ENCODE measurements around the gene CHMP2B. TPM values are rescaled to one million over a fixed set of nuclear protein-coding genes. Genes with fewer than 3 reads are reported as not detected.
"Not testable (repeated sequence)": the region's sequence is repeated elsewhere in the genome, so short reads cannot be mapped to it uniquely, and the experiment has no call there.

The CHMP2B gene
- total and polyA plus RNA-seq, 2 of the 4 experiments (the other 2 are of a cell fraction): 6.8 to 14.0 TPM

DNA sequence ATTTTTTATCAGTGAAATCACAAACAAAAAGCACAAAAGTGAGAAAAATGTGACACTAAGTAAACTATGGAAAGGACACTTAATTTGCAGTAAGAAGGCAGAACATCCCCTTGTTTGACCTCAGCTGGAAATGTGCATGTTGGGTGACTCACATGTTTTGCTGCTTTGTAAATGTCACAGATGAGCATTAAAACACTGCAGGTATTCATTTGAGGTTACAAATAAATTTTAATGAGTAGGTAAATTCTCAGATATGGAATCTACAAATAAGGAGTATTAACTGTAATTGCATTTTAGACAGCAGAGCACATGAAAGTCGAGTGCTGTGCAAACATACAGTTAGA, 20.3 kb downstream of the CHMP2B start:
- Histone ChIP-seq H4K20me1 (ENCODE audit: insufficient read depth, low read length) (no peaks in the 10 kb centered on the region), H2BK120ac (ENCODE audit: low read depth, low read length) (no peak overlapping the region), H3K79me1 (ENCODE audit: low read depth in 1 of 2, low read length in 2 of 2) (no peaks in the 10 kb centered on the region; a peak in 1 of 4 replicates), H2AFZ (replicated peaks; ENCODE audit: low read length, poor library complexity) (no peak overlapping the region), H3K56ac (ENCODE audit: extremely low read depth, insufficient read depth, low read length) (no peak overlapping the region), H2AK9ac (replicated peaks; ENCODE audit: low read depth, low read length, poor library complexity) (no peak overlapping the region), H3K14ac (replicated peaks; ENCODE audit: low read depth, low read length) (no peak overlapping the region), H3K18ac (ENCODE audit: low read depth, low read length) (no peak overlapping the region), H2AK5ac (ENCODE audit: low read depth, low read length) (no peak overlapping the region), H3K4me3 (ENCODE audit: insufficient read depth, low read depth, low read length) (no peak overlapping the region), H3K23ac (ENCODE audit: low read depth, low read length) (no peak overlapping the region), H3K4ac (ENCODE audit: low read depth, low read length) (no peak overlapping the region), H3K4me2 (ENCODE audit: low read depth, low read length) (no peak overlapping the region), H3K4me1 (ENCODE audit: control insufficient read depth, insufficient read depth, low read length) (0 out of 2 replicates have a peak, but pooled peaks cover 2% of the 10 kb centered on the region), H3K36me3 (ENCODE audit: control insufficient read depth, insufficient read depth, low read length) (no peaks in the 10 kb centered on the region), H4K5ac (ENCODE audit: low read depth, low read length) (no peak overlapping the region), H2BK20ac (ENCODE audit: low read depth, low read length) (no peak overlapping the region), H3K27ac (ENCODE audit: insufficient read depth, low read length) (no peak overlapping the region), H2BK15ac (ENCODE audit: low read depth, low read length) (no peak overlapping the region), H3K27me3 (ENCODE audit: control insufficient read depth, insufficient read depth, low read length) (no peaks in the 10 kb centered on the region), H3K9ac (ENCODE audit: low read depth, low read length) (no peak overlapping the region), H3K9me1 (ENCODE audit: insufficient read depth, low read length) (no peaks in the 10 kb centered on the region), H3K9me3 (ENCODE audit: control insufficient read depth, insufficient read depth, low read length) (no peaks in the 10 kb centered on the region), H4K91ac (ENCODE audit: insufficient read depth, low read depth, low read length) (no peak overlapping the region), H4K8ac (ENCODE audit: low read depth in 2 of 2, low read length in 2 of 2) (no peak overlapping the region), H2BK5ac (ENCODE audit: low read depth, low read length, poor library complexity, severe bottlenecking) (no peak overlapping the region)
- no peak for DNase-seq
- ChIA-PET CTCF (interaction anchor here (0.8 kb wide), 1 partner anchor 13 kb away, joined by 3 read pairs; no protein-coding TSS in a partner anchor), POLR2A (ENCODE audit: unreplicated experiment) (no interaction called here)
- no peak for ATAC-seq (ENCODE audit: low read depth)
- no TSS peak for BruUV-seq (replicated peaks)
- TF ChIP-seq POLR2A (IDR thresholded peaks at IDR 0.05; ENCODE audit: low read depth, low read length): no peak
- no peak for TF ChIP-seq MXI1 (IDR thresholded peaks at IDR 0.05; ENCODE audit: borderline replicate concordance, low read depth, low read length)
- dilution Hi-C loops (cut with HindIII; ENCODE audit: low sequenced_read_pairs, unreplicated experiment) (no loop called here), intact Hi-C loops (cut with micrococcal nuclease) (no loop called here), in situ Hi-C loops (cut with MboI; ENCODE audit: low sequenced_read_pairs) (no loop called here)
- no CpG with 5 or more reads among the region's 1 CpG for WGBS, 2 experiments (ENCODE audit: extremely low coverage in 2 of 2, insufficient read length in 1 of 2)

DNA sequence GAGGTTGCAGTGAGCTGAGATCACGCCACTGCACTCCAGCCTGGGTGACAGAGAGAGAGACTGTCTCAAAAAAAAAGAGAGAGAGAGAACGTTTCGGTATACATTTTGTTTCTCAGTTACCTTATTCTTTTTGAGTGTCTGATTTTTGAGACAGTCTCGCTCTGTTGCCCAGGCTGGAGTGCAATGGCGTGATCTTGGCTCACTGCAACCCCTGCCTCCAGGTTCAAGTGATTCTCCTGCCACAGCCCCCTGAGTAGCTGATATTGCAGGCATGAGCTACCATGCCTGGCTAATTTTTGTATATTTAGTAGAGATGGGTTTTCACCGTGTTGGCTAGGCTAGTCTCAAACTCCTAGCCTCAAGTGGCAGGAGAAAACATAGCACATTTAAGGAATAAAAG, 21.1 kb downstream of the CHMP2B start:
- H3K9me1 ChIP-seq (ENCODE audit: insufficient read depth, low read length); H4K91ac ChIP-seq (ENCODE audit: insufficient read depth, low read depth, low read length); H3K79me1 ChIP-seq (ENCODE audit: low read depth in 1 of 2, low read length in 2 of 2); H3K36me3 ChIP-seq (ENCODE audit: control insufficient read depth, insufficient read depth, low read length); H3K14ac ChIP-seq (replicated peaks; ENCODE audit: low read depth, low read length); H3K27ac ChIP-seq (ENCODE audit: insufficient read depth, low read length); POLR2A ChIA-PET (ENCODE audit: unreplicated experiment); H3K4me1 ChIP-seq (ENCODE audit: control insufficient read depth, insufficient read depth, low read length); H2BK15ac ChIP-seq (ENCODE audit: low read depth, low read length); H3K9ac ChIP-seq (ENCODE audit: low read depth, low read length); H2BK20ac ChIP-seq (ENCODE audit: low read depth, low read length); intact Hi-C loops (cut with micrococcal nuclease); dilution Hi-C loops (cut with HindIII; ENCODE audit: low sequenced_read_pairs, unreplicated experiment); H3K18ac ChIP-seq (ENCODE audit: low read depth, low read length); H4K8ac ChIP-seq (ENCODE audit: low read depth in 2 of 2, low read length in 2 of 2); H4K5ac ChIP-seq (ENCODE audit: low read depth, low read length); in situ Hi-C loops (cut with MboI; ENCODE audit: low sequenced_read_pairs); H3K27me3 ChIP-seq (ENCODE audit: control insufficient read depth, insufficient read depth, low read length); H3K56ac ChIP-seq (ENCODE audit: extremely low read depth, insufficient read depth, low read length); H2AFZ ChIP-seq (replicated peaks; ENCODE audit: low read length, poor library complexity); H3K9me3 ChIP-seq (ENCODE audit: control insufficient read depth, insufficient read depth, low read length); H3K4me3 ChIP-seq (ENCODE audit: insufficient read depth, low read depth, low read length); H2BK5ac ChIP-seq (ENCODE audit: low read depth, low read length, poor library complexity, severe bottlenecking); ATAC-seq (ENCODE audit: low read depth); H2AK5ac ChIP-seq (ENCODE audit: low read depth, low read length); H3K4ac ChIP-seq (ENCODE audit: low read depth, low read length); BruUV-seq (replicated peaks); DNase-seq; CTCF ChIA-PET; H3K4me2 ChIP-seq (ENCODE audit: low read depth, low read length); H3K23ac ChIP-seq (ENCODE audit: low read depth, low read length); H2AK9ac ChIP-seq (replicated peaks; ENCODE audit: low read depth, low read length, poor library complexity); H4K20me1 ChIP-seq (ENCODE audit: insufficient read depth, low read length); H2BK120ac ChIP-seq (ENCODE audit: low read depth, low read length): not testable (repeated sequence)
- WGBS, 2 experiments (ENCODE audit: extremely low coverage in 2 of 2, insufficient read length in 1 of 2): no CpG with 5 or more reads among the region's 6 CpGs
